NCI-H526 treated with DMSO at 0.1 percent for 48 hours (cell line): Measurements from ENCODE around the gene ZNF511.
"Not testable (repeated sequence)": the region's sequence is repeated elsewhere in the genome, so short reads cannot be mapped to it uniquely, and the experiment has no call there.

Experiments used
- DNase-seq: peaks from one replicate; lab custom pipeline; 2025; lab: John Stamatoyannopoulos, UW

ZNF511 gene

DNA sequence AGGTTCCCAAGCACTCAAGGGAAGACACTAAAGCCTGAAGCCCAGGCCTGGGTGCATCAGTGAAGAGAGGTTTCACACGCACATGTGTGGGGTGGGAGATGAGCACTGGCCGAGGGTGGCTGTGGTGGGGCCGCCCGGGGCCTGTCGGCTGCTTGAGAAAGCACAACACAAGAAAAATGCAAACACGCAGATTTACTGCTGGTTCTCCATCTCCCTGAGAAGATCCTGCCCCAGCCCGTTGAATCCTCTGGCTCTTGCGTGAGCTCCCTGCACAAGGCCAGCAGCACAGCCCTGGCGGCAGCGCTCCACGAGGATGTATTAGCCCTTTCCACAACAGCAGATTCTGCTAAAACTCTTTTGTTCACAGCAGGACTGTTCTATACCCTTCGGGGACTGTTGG lies 6.2 kb downstream of the ZNF511 start:
- DNase-seq = no peak

DNA sequence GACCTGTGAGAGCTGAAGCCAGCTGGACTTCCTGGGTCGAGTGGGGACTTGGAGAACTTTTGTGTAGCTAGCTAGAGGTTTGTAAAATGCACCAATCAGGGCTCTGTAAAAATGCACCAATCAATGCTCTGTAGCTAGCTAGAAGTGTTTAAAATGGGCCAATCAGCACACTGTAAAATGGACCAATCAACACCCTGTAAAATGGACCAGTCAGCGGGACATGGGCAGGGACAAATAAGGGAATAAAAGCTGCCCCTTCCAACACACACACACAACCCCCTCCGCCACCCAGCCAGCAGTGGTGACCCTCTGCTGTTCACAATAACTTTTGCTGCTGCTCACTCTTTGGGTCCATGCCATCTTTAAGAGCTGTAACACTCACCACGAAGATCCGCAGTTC lies 7.1 kb downstream of the ZNF511 start:
- no peak for DNase-seq

DNA sequence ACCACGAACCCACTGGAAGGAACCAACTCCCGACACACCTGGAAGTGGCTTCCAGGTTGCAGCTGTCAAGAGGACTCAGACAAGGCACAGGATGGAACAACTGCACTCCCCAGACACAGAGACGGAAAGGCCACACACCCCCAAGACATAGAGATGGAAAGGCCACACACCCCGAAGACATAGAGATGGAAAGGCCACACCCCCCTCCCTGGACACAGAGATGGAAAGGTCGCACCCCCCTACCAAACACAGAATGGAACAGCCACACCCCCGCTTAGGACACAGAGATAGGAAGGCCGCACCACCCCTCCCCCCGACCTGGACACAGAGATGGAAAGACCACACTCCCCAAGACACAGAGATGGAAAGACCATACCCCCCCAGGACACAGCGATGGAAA lies 7.6 kb downstream of the ZNF511 start:
- no peak for DNase-seq

DNA sequence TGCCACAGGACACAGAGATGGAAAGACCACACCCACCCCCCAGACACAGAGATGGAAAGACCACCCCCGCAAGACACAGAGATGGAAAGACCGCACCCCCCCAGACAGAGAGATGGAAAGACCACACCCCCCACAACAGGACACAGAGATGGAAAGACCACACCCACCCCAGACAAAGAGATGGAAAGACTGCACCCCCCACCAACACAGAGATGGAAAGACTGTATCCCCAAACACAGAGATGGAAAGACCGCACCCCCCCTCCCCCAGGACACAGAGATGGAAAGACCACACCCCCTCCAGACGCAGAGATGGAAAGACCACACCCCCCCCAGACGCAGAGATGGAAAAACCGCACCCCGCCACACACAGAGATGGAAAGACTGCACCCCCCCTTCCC lies 8.0 kb downstream of the ZNF511 start:
- DNase-seq = no peak

DNA sequence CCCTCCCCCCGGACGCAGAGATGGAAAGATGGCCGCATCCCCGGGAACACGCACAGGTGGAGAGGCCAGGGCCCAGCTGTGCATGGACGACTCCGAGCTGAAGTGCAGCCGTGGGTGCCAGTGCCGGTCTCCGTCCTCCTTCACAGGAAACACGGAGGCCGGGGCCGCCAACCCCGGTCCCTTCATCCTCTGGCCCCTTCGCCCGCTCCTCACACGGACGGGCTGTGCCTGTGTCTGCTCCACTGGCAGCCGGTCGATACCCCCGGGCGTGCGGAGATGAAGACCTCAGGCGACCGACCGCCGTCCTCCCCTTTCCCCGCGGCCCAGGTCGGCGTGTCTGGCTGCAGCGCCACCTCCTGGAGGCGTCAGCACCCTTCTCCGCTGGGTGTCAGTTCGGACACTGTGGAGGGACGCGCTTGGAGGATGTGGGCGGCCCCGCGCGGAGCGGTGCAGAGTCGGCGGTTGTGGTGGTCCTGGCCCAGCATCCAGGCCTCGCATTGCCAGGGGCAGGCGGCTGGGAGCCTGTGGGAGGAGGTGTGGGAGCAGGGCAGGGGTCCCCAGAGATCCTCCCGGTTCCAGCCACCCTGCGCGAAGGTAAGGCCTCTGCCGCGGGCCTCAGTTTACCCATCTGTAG lies 9.9 kb downstream of the ZNF511 start:
- DNase-seq = peak; percentile 12

DNA sequence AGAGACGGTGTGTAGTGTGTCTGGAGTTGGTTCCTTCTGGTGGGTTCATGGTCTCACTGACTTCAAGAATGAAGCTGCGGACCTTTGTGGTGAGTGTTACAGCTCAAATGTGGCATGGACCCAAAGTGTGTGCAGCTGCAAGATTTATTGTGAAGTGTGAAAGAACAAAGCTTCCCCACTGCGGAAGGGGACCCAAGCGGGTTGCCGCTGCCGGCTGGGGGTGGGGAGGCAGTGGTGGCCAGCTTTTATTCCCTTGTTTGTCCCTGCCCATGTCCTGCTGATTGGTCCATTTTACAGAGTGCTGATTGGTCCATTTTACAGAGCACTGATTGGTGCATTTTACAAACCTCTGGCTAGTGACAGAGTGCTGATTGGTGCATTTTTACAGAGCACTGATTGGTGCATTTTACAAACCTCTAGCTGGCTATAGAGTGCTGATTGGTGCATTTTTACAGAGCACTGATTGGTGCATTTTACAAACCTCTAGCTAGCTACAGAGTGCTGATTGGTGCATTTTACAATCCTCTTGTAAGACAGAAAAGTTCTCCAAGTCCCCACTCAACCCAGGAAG lies 12.2 kb downstream of the ZNF511 start:
- DNase-seq = not testable (repeated sequence)

DNA sequence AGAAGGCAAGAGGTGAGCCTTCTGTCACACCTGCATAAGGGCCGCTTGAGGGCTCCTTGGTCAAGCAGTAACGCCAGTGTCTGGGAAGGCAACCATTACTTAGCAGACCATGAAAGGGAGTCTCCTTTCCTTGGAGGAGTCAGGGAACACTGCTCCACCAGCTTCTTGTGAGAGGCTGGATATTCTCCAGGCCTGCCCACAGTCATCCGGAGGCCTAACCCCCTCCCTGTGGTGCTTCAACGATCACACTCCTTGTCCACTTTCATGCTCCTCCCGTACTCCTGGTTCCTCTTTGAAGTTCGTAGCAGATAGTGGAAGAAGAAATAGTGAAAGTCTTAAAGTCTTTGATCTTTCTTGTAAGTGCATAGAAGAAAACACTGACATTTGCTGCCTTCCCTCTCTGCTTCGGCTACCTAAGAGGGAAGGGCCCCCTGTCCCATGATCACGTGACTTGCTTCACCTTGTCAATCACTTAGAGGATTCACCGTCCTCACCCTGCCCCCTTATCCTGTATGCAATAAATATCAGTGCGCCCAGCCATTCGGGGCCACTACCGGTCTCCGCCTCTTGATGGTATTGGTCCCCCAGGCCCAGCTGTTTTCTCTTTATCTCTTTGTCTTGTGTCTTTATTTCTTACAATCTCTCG lies 13.5 kb downstream of the ZNF511 start:
- not testable (repeated sequence) for DNase-seq

DNA sequence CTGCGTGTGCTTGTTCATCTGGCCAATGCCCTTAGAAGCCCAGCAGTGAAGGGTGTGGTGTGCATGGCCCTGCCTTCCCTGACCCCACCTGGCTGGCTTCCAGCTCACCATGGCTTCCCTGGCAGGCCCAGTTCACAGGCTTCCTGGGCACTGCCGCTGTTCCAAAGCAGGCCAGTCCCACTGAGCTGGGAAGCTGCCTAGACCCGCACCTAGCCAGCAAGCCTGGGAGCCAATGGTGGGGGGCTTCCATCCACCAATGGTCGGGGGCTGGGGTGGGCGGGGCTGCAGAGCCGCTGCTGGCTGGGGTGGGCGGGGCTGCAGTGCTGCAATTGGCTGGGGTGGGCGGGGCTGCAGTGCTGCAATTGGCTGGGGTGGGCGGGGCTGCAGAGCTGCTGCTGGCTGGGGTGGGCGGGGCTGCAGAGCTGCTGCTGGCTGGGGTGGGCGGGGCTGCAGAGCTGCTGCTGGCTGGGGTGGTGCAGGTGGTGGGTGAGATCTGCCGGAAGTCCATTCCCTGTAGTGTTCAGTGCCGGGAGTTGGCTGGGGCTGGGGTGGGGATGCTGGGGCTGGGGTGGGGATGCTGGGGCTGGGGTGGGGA lies 15.6 kb downstream of the ZNF511 start:
- no peak for DNase-seq

DNA sequence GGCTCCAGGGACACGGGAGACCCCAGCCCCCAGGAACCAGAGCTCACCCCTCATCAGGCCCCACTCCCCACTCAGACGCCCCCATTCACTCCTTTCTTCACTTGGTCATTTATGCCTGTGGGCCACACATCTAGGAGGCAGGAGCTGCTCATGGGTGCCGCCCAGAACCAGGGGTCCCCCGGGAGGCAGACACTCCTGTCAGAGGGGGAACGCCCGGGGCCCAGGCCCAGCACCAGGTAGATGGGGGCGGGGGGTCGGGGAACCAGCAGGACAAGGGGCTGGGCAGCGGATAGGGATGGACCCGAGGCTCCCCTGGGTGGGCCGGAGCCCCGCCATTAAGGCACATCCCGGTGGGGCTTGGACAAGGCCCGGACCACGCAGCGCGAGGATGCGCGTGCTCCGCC lies 16.1 kb downstream of the ZNF511 start:
- no peak for DNase-seq

DNA sequence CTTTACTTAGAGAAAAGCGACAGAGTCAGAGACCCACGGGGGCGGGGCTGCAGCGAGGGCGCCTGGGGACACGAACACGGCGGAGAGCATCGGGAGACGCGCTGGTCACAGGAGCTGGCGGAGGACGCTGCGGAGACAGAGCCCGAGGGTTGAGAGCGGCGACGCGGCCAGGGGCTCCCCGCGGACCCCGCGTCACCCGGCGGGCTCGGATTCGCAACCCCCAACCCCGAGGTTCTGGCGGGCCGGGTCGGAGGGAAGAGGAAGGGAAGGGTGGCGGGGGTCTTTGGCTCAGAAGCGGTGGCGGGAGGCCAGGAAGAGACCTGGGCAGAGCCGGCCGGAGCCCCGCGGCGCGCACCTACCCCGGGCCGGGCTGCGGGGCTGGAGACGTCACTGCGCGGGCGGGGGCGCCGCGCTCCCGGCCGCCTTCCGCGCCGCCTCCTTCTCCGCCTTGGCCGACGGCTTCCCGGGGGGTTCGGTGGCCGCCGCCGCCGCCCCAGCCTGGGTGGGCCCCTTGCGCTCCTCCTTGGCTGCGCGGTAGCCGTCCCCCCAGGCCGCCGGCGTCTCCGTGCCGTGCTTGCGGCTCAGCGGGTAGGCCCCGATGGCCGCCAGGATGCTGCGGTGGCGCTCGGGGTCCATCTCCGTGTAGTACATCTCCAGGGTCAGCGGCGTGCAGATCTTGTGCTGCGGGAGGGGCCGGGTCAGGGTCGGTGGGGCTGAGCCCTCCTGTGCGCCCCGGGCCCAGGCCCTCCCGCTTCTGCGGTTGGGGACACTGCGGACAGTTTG lies 16.9 kb downstream of the ZNF511 start:
- DNase-seq = no peak

DNA sequence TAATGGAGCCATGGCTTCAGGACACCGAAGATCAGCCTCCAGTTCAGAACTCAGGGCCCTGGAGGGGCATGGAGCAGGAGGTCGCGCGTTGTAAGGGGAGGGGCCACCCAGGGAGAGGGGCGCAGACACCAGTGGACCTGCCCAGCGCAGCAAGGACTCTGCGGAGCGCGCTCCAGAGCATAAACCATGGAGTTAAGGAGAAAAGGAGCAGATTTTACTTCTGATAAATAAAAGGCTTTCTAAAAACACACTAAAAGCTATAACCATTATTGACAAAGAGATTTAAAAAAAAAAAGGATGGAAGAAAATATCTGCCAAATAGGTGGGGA lies 17.5 kb downstream of the ZNF511 start:
- DNase-seq = no peak

DNA sequence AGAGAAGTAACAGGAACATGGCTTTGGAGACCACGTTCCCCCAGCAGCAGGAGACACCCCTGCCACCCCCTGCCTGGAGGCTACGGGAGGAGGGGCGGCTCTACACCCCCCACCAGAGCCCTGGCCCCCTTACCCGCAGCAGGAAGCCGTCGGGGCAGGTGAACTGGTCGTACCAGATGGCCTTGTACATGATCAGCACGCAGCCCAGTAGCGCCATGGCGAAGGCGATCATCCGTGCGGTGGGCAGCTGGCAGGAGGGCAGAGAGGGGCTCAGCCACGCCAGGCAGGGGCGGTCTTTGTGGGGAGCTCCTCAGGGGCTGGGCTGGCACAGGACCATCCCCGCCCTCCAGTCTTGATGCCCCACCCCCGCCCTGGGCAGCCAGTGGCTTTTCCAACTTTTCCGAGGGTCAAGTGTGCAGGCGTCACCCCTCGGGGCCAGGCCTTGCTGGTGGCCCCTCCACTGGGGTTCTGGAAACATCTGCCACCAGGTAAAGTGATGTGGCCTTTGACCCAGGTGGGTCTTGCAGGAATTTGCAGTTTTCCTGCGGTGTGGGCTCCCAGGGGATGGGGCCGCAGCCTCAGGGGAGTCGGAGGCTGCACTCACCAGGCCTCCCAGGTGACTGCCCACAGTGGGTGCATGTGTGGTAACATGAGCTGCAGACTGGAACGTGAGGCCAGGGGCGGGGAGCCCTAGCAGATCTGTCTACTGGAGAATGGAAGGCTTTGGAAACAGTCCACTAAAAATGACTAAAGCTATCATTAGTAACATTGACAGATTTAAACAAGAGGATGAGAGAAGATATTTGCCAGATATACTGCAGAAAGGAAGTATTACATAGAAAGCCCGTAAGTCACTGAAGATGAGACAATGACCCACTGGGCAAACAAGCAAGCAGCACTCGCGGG lies 18.3 kb downstream of the ZNF511 start:
- DNase-seq = no peak

DNA sequence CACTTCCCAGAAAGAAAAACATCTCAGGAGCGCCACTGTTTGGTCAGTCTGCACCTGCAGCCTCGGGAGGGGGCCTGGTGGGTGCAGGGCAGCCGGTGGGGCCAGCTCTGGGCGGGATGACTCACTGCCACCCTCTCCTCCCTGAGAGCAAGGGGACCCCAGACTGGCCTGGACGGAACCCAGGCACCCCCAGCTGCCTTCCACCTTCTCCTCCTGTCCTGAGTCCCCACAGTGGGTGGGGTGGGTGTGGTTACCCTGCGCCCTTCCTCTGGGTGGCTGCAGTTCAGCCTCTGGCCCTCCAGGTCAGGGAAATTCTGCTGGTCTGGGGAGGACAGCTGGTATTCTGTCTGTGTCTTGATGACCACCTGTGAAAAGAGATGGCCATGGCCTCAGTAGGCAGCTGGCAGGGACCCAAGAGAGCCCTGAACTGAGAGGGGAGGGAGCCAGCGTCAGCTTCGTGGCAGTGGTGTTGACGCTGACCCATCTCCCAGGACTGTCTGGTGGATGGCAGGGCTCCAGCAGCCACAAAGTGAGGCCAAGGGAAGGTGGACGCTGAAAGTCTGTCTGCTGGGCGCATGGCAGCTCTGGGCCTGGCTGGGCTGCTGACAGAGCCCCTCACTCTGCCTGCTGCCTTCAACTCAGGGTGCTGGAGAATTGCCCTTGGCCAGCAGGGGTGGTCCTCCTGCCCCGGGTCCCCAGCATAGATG lies 19.1 kb downstream of the ZNF511 start:
- no peak for DNase-seq

DNA sequence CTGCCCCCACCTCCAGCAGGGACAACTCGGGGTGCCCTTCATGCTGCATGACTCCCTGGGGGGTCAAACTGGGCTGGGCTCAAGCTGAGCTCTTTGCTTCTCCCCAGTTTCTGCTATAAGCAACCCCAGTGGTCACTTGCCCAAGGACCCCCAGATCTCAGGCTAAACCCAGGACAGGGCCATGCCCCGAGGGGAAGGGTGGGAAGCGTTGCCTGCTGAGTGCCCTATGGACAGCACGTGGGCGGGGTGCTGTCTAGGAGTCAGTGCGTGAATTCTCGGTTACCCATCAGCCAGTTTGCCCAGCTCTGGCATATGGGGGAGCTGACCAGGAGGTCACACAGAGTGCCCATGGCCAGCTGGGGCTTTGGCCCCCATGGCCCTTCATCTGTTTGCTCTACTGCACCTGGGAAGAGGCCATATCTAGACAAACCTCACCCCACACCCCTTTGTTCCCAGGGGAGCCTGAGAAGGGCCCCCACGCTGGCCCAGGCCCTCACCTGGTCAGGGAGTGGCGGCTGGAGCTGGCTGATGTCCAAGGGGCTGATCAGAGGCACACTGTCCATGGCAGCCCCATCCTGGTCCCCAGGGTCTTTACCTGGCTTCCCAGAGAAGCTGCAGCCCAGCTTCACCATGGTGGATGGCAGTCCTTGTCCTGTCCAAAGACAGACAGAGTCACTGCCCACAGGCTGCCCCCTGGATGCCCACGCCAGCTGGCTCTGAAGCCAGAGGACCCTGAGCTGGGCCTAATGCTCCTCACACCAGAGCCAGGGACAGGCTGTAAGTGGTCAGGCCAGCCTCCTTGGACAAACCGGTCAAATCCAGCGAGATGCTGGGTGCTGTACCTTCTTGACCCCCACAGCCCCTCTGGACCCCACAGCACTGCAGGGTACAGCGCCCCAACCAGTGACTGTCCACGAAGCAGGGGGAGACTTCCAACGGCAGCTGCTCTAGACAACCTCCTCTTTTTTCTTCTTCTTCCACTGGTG lies 19.9 kb downstream of the ZNF511 start:
- no peak for DNase-seq

DNA sequence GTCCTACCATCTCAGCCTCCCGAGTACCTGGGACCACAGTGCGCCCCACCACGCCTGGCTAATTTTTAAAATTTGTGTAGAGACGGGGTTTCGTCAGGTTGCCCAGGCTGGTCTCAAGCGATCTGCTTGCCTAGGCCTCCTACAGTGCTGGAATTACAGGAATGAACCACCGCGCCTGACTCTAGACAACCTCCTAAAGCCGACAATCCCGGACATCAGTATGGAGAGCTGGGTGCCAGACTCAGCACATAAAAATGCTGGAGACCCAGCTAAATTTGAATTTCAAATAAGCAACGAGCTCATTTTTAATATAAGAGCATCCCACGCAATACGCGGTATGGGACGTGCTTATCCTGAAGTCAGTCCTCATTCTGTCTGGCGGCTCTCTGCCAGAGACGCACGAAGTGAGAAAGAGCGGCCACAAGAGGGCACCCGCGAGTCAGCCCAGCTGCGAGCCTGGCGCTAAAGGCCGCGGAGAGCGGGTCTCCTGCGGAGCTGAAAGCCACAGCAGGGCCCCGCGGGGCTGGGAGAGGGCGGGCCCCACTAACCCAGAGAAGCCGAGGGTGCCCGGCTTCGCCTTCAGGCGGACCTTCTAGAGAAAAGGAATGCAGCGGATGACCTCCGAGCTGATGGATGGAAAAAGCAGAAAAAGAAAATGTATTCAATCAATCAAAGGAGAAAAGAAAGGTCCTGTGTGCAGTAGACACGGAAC lies 20.9 kb downstream of the ZNF511 start:
- peak; percentile 82 for DNase-seq

DNA sequence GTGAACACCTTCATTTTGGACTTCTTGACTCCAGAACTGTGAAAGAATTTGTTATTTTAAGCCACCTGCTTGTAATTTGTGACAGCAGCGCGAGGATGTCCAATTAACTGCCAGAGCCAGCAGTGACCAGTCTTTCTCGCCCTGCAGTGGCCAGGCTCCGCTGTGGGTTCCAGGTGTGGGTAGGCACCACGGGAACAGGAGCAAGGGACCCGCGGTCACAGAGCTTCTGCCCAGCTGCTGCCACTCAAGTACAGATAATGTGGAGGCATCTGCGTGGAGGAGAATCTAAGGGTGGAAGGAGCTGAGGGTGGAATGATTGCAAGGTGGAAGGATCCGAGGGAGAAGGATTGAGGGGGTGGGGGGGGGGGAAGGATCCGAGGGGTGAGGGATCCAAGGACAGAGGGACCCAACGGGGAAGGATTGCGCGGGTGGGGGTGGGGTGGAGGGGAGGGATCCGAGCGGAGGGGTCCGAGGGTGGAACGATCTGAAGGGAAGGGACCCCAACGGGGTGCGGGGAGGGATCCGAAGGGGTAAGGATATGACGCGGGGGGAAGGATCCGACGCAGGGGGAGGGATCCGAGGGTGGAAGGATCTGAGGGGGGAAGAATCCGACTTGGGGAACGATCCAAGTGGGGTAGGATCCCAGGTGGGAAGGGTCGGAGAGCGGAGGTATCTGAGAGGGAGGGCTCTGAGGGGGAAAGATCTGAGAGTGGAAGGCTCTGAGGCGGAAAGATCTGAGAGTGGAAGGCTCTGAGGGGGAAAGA lies 24.4 kb downstream of the ZNF511 start:
- DNase-seq = no peak

DNA sequence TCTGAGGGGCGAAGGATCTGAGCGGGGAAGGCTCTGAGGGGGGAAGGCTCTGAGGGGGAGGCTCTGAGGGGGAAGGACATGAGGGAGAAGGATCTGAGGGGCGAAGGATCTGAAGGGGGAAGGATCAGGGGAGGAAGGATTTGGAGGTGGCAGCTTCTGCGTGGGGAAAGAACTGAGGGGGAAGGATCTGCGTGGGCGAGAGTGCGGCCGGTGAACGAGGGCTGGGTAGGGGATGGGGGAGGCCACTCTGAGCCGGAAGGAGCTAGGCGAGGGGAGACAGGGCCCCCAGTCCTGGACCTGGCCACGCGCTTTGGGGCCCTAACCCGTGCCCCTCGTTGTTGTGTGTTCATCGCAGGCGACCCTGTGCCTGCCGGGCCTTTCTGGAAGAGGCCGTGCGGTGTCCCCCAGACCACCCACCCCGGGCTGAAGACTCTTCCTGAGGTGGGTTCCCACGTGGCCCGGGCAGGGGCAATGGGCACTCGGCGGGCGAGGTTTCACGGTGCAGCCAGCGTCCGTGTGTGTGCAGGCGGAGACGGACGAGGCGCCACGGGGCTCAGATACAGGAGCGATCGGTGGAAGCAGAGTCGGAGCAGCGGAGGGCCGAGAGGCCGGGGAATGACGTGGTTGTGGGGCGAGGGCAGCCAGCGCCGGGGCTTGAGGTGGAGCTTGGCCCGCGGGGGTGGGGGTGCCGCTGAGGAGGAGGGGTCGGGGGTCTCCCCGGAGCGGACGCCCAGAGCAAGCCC lies 26.0 kb downstream of the ZNF511 start:
- DNase-seq = peak; percentile 4
